AG04449 (cell line): ENCODE data around the gene SKAP1.

Experiments
- CTCF ChIA-PET: fragments of 350-600 bp; formaldehyde crosslinking; extraction: SDS; loops from one replicate; lab custom pipeline; 2021; ENCODE audit warnings: antibody characterized with exemption; lab: Yijun Ruan, JAX
- POLR2A ChIA-PET: fragments of 400-600, 350-600 bp; formaldehyde crosslinking; extraction: SDS; loops from one replicate; lab custom pipeline; 2020; ENCODE audit warnings: antibody characterized with exemption, inconsistent platforms; lab: Yijun Ruan, JAX
- DNase-seq: peaks from one replicate; pipeline ENCODE4 v3.0.0-alpha.2; 2010; ENCODE audit warnings: low read depth, low spot score
- H3K4me3 ChIP-seq: 2 replicates; pipeline ENCODE4 v1.5.1; 2011; ENCODE audit warnings: low read depth, mild to moderate bottlenecking, control low read depth, low read length
- TF ChIP-seq, protein P1 (sequence below): IDR thresholded peaks from one replicate; pipeline ENCODE4 v1.5.1; 2011; ENCODE audit warnings: mild to moderate bottlenecking, moderate library complexity, low read length, control low read depth, inconsistent platforms; ENCODE audit not compliant: insufficient read depth; ENCODE audit errors: missing control alignments

SKAP1 gene

DNA sequence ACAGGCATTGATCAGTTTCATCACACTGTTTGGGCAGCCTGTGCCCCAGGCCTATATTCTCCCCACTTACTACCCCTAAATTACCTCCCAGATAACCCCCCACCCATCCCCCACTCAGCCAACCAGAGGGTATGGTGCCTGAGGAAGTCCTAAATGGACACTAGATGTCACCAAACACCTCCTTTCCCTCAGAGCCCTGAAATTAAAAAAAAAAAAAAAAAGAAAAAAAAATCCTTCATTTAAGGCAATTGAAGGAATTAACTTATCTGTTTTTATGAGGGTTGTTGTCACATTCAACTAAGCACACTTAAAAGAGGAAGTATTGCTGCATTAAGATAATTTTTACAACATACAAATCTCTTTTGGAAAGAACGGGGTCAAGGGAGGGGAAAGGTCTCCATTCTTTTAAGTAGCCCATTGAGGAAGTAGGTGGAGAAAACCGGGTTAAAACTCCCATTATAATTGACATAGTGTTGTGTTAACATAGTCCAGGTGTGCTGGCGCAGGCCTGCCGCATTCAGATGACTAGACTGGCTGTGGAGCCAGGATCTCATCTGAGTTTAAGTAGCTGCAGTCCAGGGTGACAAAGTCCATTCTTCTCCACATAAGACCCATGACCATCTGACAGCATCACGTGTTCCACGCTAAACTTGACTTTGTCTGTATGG lies 276.2 kb downstream of the SKAP1 start:
- ChIA-PET CTCF (interaction anchor here (0.6 to 4.3 kb wide), 16 partner anchors 9 to 567 kb away, joined by 3 to 21 read pairs (median 4); partner anchors contain the start of gene HOXB8), POLR2A (no interaction called here)
- TF ChIP-seq, protein P1, sequence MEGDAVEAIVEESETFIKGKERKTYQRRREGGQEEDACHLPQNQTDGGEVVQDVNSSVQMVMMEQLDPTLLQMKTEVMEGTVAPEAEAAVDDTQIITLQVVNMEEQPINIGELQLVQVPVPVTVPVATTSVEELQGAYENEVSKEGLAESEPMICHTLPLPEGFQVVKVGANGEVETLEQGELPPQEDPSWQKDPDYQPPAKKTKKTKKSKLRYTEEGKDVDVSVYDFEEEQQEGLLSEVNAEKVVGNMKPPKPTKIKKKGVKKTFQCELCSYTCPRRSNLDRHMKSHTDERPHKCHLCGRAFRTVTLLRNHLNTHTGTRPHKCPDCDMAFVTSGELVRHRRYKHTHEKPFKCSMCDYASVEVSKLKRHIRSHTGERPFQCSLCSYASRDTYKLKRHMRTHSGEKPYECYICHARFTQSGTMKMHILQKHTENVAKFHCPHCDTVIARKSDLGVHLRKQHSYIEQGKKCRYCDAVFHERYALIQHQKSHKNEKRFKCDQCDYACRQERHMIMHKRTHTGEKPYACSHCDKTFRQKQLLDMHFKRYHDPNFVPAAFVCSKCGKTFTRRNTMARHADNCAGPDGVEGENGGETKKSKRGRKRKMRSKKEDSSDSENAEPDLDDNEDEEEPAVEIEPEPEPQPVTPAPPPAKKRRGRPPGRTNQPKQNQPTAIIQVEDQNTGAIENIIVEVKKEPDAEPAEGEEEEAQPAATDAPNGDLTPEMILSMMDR, result peak; percentile 44
- no peak overlapping the region for H3K4me3 ChIP-seq
- no peak for DNase-seq

DNA sequence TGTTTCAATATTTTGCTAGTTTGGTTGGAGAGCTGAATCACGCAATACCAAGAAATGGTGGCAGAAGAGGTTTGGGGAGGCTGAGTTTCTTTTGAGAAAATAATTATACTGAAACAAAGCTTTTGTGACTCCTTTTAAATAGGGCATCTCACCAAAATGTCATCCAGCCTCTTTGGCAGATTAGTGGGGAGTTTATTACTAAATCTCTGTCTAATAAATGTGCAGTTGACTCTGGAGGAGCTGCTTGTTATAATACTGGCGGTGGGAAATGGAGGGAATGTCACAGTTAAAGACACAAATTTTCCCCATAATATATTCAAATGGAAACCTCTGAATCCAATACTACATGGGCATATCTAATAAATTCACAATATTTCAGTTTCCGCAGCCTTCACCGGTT lies 277.7 kb downstream of the SKAP1 start:
- DNase-seq, result no peak
- ChIA-PET POLR2A (no interaction called here), CTCF (interaction anchor here (0.9 to 4.3 kb wide), 7 partner anchors 9 to 467 kb away, joined by 3 to 21 read pairs (median 5); partner anchors contain the start of genes HOXB5 and HOXB8)
- H3K4me3 ChIP-seq, result no peak overlapping the region
- TF ChIP-seq, protein P1, result no peak

DNA sequence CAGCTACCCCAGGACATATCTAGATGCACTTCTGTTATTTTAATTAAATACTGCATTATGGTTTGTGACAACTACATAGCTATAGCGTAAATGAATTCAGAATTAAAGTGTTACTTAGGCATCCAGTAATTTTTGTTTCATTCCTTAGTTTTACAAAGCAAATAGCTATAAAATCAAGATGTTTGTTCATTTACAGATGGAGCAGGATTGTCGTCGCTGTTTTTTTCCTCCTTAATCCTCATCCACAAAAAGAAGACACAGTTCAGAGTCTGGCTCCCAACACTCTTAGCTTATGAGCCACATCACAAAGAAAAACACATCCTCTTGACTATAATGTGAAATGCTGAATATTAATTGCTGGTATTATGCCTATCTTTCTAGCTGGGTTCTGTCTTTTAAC lies 278.8 kb downstream of the SKAP1 start:
- no peak for DNase-seq
- CTCF ChIA-PET, result interaction anchor here (0.7 to 4.3 kb wide), 6 partner anchors 9 to 464 kb away, joined by 3 to 21 read pairs (median 5); partner anchors contain the start of gene HOXB8
- TF ChIP-seq, protein P1, result no peak
- no peak overlapping the region for H3K4me3 ChIP-seq
- POLR2A ChIA-PET, result no interaction called here

GRCh38 chr17:48150597-48151001 lies 279.4 kb downstream of the SKAP1 start:
- ChIA-PET POLR2A (no interaction called here), CTCF (interaction anchor here (0.7 to 4.3 kb wide), 3 partner anchors 18 to 465 kb away, joined by 3 to 21 read pairs (median 5); partner anchors contain the start of gene HOXB8)
- no peak overlapping the region for H3K4me3 ChIP-seq
- TF ChIP-seq, protein P1, result no peak
- DNase-seq, result no peak

GRCh38 chr17:48149787-48150463 lies 280.1 kb downstream of the SKAP1 start:
- TF ChIP-seq, protein P1, result no peak
- no peak for DNase-seq
- ChIA-PET CTCF (interaction anchor here (0.6 to 11.5 kb wide), 5 partner anchors 9 to 207 kb away, joined by 3 to 88 read pairs (median 3); no protein-coding TSS in a partner anchor), POLR2A (no interaction called here)
- H3K4me3 ChIP-seq, result no peak overlapping the region
